Lung (tissue), 12 donors: ENCODE measurements around the gene SPRTN. TPM values are rescaled to one million over a fixed set of nuclear protein-coding genes. Genes with fewer than 3 reads are reported as not detected.

Experiments used
- ATAC-seq: fragments of 200-7000 bp; cut with Tn5 transposase; one replicate; pipeline ENCODE4 v1.9.1; 2020; ENCODE audit warnings: moderate number of reproducible peaks; ENCODE audit not compliant: insufficient read depth, low FRiP score
- DNase-seq, 3 donors: peaks; one replicate each; pipeline ENCODE4 v3.0.0-alpha.2; 2013 to 2017
- H3K27ac ChIP-seq, 2 donors: one replicate each; pipeline ENCODE4 v1.5.1; 2013; ENCODE audit warnings: mild to moderate bottlenecking in 2 of 2, moderate library complexity in 2 of 2, control low read depth in 1 of 2, inconsistent platforms in 1 of 2, low read depth in 1 of 2, low read length in 1 of 2
- H3K27me3 ChIP-seq, 3 donors: one replicate each; pipeline ENCODE4 v1.5.1; 2013; ENCODE audit warnings: low read length in 2 of 3; ENCODE audit not compliant: control insufficient read depth in 3 of 3, insufficient read depth in 3 of 3
- H3K36me3 ChIP-seq, 4 donors: one replicate each; pipeline ENCODE4 v1.5.1; 2013; ENCODE audit warnings: low read length in 4 of 4, mild to moderate bottlenecking in 1 of 4, moderate library complexity in 1 of 4; ENCODE audit not compliant: control insufficient read depth in 4 of 4, insufficient read depth in 4 of 4
- H3K4me1 ChIP-seq, 5 donors: one replicate each; pipeline ENCODE4 v1.5.1; 2013; ENCODE audit warnings: low read length in 5 of 5, mild to moderate bottlenecking in 2 of 5, moderate library complexity in 1 of 5; ENCODE audit not compliant: control insufficient read depth in 5 of 5, insufficient read depth in 5 of 5
- H3K4me3 ChIP-seq: one replicate; pipeline ENCODE4 v1.5.1; 2013; ENCODE audit warnings: mild to moderate bottlenecking, control low read depth, moderate library complexity
- H3K9ac ChIP-seq, 2 donors: one replicate each; pipeline ENCODE4 v1.5.1; 2013; ENCODE audit warnings: low read length in 2 of 2, control low read depth in 1 of 2; ENCODE audit not compliant: insufficient read depth in 1 of 2
- H3K9me3 ChIP-seq, 4 donors: one replicate each; pipeline ENCODE4 v1.5.1; 2013; ENCODE audit warnings: low read length in 3 of 4, mild to moderate bottlenecking in 1 of 4, moderate library complexity in 1 of 4; ENCODE audit not compliant: control insufficient read depth in 4 of 4, insufficient read depth in 3 of 4
- WGBS, 2 donors: extraction: QIAGEN DNeasy Blood & Tissue Kit; methylation state at CpG; one replicate each; pipeline ENCODE4 v1.1.7; 2013; 5-methylcytosine and 5-hydroxymethylcytosine counted together
- polyA plus RNA-seq, 2 donors: library from polyadenylated mRNA; stranded (reverse); fragments of 200-250 nt; gene quantifications; one replicate each; pipeline ENCODE4 v1.2.1, GENCODE V29; 2013
- total RNA-seq, 2 donors: library from RNA; depleted of rRNA in 1 of 2; stranded (reverse); fragments of >200 nt in 1 of 2; gene quantifications; one replicate each; pipeline ENCODE4 v1.2.1, GENCODE V29; 2014 to 2021
- TF ChIP-seq, protein P1 (sequence below): IDR thresholded peaks from 2 replicates; pipeline ENCODE4 v1.5.1; 2012; ENCODE audit warnings: mild to moderate bottlenecking; ENCODE audit errors: control extremely low read depth, extremely low read depth
- donor health status: control.
- donor health status: control.
- donor health status: Bipolar disorder and iron deficiency.
- donor health status: healthy.
- donor health status: DM: yes; HTN: yes; CAD: no.

SPRTN gene
- total and polyA plus RNA-seq, 4 donors = 3.6 to 13.5 (median 8.9) TPM

DNA sequence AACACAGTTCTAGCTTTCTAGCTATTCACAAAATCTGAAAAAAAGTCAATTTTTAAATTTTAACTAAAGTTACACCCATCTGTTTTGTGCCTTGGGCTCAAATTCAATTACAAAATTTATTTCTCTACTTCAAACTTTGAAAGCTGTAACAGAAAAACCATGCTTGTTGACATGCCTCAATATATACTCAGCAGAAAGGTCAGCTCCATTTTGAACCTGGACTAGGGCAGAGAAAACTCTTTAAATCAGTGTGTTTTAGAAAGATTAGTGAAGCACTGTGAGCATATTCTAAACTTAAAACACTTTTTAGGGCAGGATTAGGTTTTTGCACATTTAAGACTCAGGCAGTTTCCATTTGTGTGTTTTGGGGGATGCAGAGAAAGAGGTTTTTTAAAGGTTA is 34.4 kb downstream of the SPRTN start:
- H3K4me3 ChIP-seq = no peak overlapping the region
- DNase-seq (no peak), ATAC-seq (no peak)

DNA sequence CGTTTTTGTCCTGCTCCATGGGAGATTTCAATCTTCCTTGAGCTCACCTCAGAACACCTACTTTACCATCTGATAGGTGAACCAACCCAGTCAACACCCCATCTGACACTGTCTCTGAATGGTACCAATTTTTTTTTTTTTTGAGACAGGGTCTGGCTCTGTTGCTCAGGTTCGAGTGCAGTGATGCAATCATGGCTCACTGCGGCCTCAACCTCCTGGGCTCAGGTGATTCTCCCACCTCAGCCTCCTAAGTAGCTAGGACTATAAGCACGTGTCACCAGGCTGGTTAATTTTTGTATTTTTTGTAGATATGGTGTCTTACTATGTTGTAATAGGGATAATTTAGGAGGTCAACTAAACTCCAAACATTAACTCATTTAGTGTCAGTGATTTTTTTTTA is 36.3 kb downstream of the SPRTN start:
- peaks cover 0 to 18% (median 0%) of the 10 kb centered on the region in 5 donors for H3K4me1 ChIP-seq
- H3K27me3 ChIP-seq = no peaks in the 10 kb centered on the region
- WGBS, 2 donors = 92% methylated on average over 4 of the region's 4 CpGs
- ATAC-seq (no peak), DNase-seq (no peak)
- peaks cover 0 to 5% (median 1%) of the 10 kb centered on the region in 4 donors for H3K36me3 ChIP-seq
- no peaks in the 10 kb centered on the region for H3K9me3 ChIP-seq
- H3K4me3 ChIP-seq = no peak overlapping the region
- no peak overlapping the region for H3K9ac ChIP-seq
- TF ChIP-seq, protein P1, sequence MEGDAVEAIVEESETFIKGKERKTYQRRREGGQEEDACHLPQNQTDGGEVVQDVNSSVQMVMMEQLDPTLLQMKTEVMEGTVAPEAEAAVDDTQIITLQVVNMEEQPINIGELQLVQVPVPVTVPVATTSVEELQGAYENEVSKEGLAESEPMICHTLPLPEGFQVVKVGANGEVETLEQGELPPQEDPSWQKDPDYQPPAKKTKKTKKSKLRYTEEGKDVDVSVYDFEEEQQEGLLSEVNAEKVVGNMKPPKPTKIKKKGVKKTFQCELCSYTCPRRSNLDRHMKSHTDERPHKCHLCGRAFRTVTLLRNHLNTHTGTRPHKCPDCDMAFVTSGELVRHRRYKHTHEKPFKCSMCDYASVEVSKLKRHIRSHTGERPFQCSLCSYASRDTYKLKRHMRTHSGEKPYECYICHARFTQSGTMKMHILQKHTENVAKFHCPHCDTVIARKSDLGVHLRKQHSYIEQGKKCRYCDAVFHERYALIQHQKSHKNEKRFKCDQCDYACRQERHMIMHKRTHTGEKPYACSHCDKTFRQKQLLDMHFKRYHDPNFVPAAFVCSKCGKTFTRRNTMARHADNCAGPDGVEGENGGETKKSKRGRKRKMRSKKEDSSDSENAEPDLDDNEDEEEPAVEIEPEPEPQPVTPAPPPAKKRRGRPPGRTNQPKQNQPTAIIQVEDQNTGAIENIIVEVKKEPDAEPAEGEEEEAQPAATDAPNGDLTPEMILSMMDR = no peak
- no peak overlapping the region for H3K27ac ChIP-seq

More for the DNA sequence above, 34.4 kb downstream of the SPRTN start:
- H3K9ac ChIP-seq = no peak overlapping the region
- TF ChIP-seq, protein P1 = no peak
- peaks cover 0 to 7% (median 3%) of the 10 kb centered on the region in 4 donors for H3K36me3 ChIP-seq
- H3K27me3 ChIP-seq = no peaks in the 10 kb centered on the region
- no peaks in the 10 kb centered on the region for H3K9me3 ChIP-seq
- H3K27ac ChIP-seq = no peak overlapping the region
- peaks cover 0 to 7% (median 0%) of the 10 kb centered on the region in 5 donors for H3K4me1 ChIP-seq

DNA sequence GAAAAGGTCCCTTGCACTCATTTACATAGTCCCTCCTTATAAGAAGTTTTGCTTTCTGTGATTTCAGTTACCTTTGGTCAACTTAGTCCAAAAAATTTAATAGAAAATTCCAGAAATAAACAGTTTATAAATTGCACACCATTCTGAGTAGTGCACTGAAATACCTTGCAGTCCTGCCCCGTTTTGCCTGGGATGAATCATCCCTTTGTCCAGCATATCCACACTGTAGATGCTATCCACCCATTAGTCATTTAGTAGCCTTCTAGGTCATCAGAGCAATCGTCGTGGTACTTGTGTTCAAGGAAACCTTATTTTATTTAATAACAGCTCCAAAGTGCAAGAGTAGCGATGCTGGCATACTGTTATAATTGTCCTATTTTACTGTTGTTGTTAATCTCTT is 38.0 kb downstream of the SPRTN start:
- Histone ChIP-seq H3K9me3 (no peaks in the 10 kb centered on the region), H3K36me3 (peaks cover 0 to 2% (median 0%) of the 10 kb centered on the region in 4 donors), H3K27me3 (no peaks in the 10 kb centered on the region), H3K9ac (no peak overlapping the region), H3K27ac (no peak overlapping the region), H3K4me3 (no peak overlapping the region), H3K4me1 (peaks cover 0 to 26% (median 0%) of the 10 kb centered on the region in 5 donors)
- DNase-seq (no peak), ATAC-seq (no peak)
- WGBS, 2 donors = 70% methylated on average over 4 of the region's 4 CpGs
- TF ChIP-seq, protein P1 = no peak
